HTERT RPE-1 (cell line): ENCODE data around the gene MYMK.
"Not testable (repeated sequence)": the region's sequence is repeated elsewhere in the genome, so short reads cannot be mapped to it uniquely, and the experiment has no call there.

Source experiments
- in situ Hi-C: fragments of 300-500 bp; cut with MboI; formaldehyde crosslinking; loops from 4 replicates; pipeline ENCODE4 v1.14.3; 2020; ENCODE audit warnings: low sequenced_read_pairs

The MYMK gene

GRCh38 chr9:133524679-133525228 is at the start of gene MYMK:
Gene MYMK (minus strand): TSS chr9:133524959. CDS start chr9:133524844, 115 bp downstream.
- in situ Hi-C loops, result no loop called here

GRCh38 chr9:133573791-133574515 is 49.2 kb upstream of the MYMK start:
- in situ Hi-C loops, result no loop called here

GRCh38 chr9:133572821-133573361 is 48.1 kb upstream of the MYMK start:
- in situ Hi-C loops, result no loop called here

- in situ Hi-C loops, result no loop called here
Measured at GRCh38 chr9:133571896-133572595, 47.3 kb upstream of the MYMK start.

- in situ Hi-C loops, result no loop called here
Measured at GRCh38 chr9:133571391-133571890, 46.7 kb upstream of the MYMK start.

GRCh38 chr9:133570691-133571080 is 45.9 kb upstream of the MYMK start:
- in situ Hi-C loops, result no loop called here

- in situ Hi-C loops, result no loop called here
Measured at GRCh38 chr9:133569891-133570690, 45.3 kb upstream of the MYMK start.

GRCh38 chr9:133569121-133569785 is 44.5 kb upstream of the MYMK start:
- in situ Hi-C loops, result no loop called here

GRCh38 chr9:133568186-133568585 is 43.4 kb upstream of the MYMK start:
- in situ Hi-C loops, result no loop called here

GRCh38 chr9:133566817-133567216 is 42.1 kb upstream of the MYMK start:
- in situ Hi-C loops, result no loop called here

- in situ Hi-C loops, result no loop called here
Measured at GRCh38 chr9:133566382-133566781, 41.6 kb upstream of the MYMK start.

GRCh38 chr9:133564451-133565116 is 39.8 kb upstream of the MYMK start:
- in situ Hi-C loops, result no loop called here

GRCh38 chr9:133563814-133564213 is 39.1 kb upstream of the MYMK start:
- in situ Hi-C loops, result not testable (repeated sequence)

- in situ Hi-C loops, result no loop called here
Measured at GRCh38 chr9:133563291-133563796, 38.6 kb upstream of the MYMK start.

- in situ Hi-C loops, result no loop called here
Measured at GRCh38 chr9:133562611-133563290, 38.0 kb upstream of the MYMK start.

GRCh38 chr9:133561976-133562554 is 37.3 kb upstream of the MYMK start:
- in situ Hi-C loops, result no loop called here

- in situ Hi-C loops, result no loop called here
Measured at GRCh38 chr9:133560944-133561343, 36.2 kb upstream of the MYMK start.

GRCh38 chr9:133560311-133560710 is 35.6 kb upstream of the MYMK start:
- in situ Hi-C loops, result no loop called here
